Sciatic nerve (tissue), 2 donors: Measurements from ENCODE around the gene DNM2. TPM values are rescaled to one million over a fixed set of nuclear protein-coding genes. Genes with fewer than 3 reads are reported as not detected.
A peak's percentile ranks its signal among the peaks of the same experiment; 100 is the strongest.
"Not testable (repeated sequence)": the region's sequence is repeated elsewhere in the genome, so short reads cannot be mapped to it uniquely, and the experiment has no call there.

Source experiments
- ATAC-seq: fragments of 200-7000 bp; cut with Tn5 transposase; one replicate; pipeline ENCODE4 v1.9.1; 2020; ENCODE audit warnings: mild to moderate bottlenecking, moderate library complexity
- DNase-seq: peaks from one replicate; pipeline ENCODE4 v3.0.0-alpha.2; 2020; ENCODE audit warnings: low spot score
- intact Hi-C: fragments of 100-400 bp; cut with DNase I; formaldehyde crosslinking; loops from one replicate; pipeline ENCODE4 v1.14.2; 2022
- total RNA-seq: library from RNA; stranded (reverse); fragmentation: NEBNext Ultra II Directional; extraction: Animal tissue kit (Norgen Biotek cat#: 25700); gene quantifications from one replicate; pipeline ENCODE4 v1.2.1, GENCODE V29; 2021
- donor health status: DM: no; HTN: no; CAD: no.
- donor health status: DM: no; HTN: no; CAD: no.

The DNM2 gene
- total RNA-seq, 1 donor from 2014 or later, result 136 TPM

DNA sequence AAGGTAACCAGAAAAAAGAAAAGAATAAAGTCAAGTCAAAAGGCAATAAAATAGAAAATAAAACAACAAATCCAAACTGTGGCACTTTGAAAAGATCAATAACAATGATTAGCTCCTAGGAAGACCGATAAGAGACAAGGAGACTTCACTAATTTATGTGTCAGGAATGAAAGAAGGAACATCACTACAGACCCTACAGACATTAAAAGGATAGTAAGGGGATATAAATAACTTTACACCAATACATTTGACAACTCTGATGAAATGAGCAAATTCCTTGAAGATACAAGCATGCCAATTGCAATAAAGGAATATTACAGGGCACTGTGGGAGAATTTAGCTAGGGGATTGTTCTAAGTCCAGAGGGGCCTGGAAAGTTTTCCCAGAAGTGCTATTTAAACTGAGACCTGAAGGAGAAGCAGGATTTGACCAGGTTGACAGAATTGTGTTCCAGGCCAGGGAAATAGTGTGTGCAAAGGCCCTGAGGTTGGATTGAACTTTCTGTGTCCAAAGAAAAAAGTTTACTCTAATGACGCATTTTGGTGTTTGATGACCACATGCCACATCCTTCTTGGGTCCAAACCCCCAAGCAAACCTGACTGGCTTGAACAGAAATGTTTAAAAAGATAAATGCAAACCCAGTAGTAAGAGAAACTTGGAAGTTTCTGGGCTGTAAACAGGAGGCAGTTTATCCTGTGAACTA is 128.8 kb downstream of the DNM2 start:
- intact Hi-C loops, result no loop called here
- ATAC-seq (no peak), DNase-seq (no peak)

DNA sequence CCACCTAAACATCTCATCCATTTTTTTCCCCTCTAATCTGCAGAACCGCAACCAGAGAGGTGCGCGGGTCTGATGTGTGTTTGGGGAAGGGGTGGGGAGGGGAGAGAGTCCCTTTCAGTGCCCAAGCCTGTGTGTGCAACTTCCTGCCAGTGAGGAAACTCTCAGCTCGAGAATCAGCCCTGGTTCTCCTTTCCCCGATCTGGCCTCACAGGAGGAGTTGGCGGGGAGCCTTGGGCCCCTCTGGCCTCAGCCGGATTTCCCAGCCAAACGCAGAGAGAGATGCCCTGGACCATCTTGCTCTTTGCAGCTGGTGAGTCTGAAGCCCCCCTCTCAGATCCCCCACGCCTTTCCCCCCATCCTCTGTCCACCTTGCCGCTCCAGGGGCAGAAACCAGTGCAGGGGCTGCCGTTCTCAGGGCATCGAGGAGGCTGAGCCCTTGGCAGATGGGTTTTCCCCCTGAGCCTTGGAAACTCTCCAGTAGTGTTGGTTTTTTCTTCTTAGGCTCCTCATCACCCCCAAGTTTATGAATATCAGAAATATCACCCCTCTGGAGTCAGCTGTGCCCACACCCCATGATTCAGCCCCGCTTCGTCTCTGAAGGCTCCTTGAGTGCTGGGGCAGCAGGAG is 130.5 kb downstream of the DNM2 start, which contains the start of gene C19orf38:
Gene C19orf38, plus strand, starts transcription at position 186 of the 627 bp plus-strand sequence. Its CDS starts 94 bp downstream, at position 280.
- intact Hi-C loops, result no loop called here
- DNase-seq (no peak), ATAC-seq (peak; percentile 50)

DNA sequence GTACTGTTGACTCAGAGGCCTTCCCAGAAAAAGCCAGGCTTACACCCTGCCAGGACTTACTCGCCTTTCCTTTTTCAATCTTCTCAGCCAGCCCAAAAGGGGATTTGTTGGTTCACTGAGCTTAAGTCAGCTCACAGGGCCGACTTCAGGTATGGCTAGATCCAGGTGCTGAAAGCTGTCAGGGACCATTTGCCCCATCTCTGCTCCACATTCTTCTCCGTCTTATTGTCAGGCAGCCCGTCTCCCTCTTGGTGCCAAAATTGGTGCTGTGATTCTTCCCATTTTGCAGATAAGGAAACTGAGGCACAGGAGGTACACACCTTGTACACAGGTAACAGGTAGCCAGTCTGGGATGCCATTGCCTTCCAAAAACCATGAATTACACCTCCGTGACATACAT is 132.8 kb downstream of the DNM2 start:
- intact Hi-C loops, result no loop called here
- ATAC-seq (no peak), DNase-seq (no peak)

DNA sequence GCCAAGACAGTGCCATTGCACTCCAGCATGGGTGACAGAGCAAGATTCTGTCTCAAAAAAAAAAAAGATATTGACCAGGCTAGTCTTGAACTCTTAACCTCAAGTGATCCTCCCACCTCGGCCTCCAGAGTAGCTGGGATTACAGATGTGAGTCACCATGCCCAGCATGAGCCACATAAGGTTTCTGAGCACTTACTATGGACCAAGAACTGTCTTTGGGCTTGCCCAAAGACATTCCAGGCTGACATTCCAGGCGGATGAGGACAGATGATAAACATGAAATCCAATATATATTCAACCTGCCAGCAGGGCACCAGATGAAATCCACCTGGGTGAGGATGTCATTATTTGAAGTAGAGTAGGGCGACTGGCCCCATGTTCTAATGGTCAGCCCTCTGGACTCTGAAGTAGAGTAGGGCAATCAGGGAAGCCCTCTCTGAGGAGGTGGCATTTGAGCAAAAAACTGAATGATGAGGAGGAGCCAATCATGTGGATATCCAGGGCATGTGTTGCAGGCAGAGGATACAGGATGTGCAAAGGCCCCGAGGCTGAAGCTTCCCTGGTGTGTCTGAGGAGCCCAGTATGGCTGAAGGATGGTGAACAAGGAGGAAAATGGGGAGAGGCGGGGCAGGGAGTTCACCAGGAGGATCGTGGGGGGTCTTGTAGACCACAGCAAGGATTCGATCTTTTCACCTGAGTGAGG is 134.4 kb downstream of the DNM2 start:
- ATAC-seq (no peak), DNase-seq (no peak)
- intact Hi-C loops, result no loop called here

DNA sequence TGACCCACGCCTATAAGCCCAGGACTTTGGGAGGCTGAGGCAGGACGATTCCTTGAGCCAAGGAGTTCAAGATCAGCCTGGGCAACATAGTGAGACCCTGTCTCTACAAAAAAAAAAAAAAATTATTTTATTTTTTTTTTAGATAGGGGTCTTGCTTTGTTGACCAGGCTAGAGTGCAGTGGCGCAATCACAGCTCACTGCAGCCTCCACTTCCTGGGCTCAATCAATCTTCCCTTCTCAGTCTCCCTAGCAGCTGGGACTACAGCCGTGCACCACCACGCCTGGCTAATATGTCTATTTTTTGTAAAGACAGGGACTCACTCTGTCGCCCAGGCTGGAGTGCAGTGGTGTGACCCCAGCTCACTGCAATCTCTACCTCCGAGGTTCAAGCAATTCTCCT is 135.1 kb downstream of the DNM2 start:
- intact Hi-C loops, result no loop called here
- ATAC-seq (no peak), DNase-seq (no peak)

DNA sequence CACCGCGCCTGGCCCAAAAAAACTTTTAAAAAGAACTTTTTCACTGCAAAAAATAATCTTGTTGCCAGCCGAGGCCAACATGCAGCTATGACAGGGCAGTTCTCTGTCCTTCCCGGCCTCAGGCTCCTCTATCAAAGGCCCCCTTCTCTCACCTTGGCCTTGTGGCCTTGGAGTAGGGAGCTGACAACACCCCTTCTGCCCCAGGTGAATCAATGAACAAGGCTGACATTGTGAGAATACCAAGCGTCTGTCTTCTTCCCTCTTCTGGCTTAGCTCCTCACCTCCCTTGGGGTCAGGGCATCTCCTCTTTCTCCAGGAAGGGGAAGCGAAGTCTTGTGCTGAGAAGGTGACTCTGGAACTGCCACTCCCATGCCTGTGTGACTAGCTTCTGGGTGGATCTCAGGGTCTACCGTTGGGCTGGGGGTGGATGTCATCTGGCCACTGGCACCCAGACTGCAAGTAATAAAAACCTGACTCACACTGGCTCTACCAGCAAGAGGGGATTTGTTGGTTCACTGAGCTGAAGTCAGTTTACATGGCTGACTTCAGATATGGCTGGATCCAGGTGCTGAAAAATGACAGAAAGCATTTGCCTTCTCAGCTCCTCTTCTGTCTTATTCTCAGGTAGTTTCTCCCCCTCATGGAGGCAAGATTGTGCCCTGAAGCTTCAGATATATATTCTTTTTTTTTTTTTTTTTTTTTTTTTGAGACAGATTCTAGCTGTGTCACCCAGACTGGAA is 136.6 kb downstream of the DNM2 start:
- ATAC-seq (no peak), DNase-seq (no peak)
- intact Hi-C loops, result no loop called here

DNA sequence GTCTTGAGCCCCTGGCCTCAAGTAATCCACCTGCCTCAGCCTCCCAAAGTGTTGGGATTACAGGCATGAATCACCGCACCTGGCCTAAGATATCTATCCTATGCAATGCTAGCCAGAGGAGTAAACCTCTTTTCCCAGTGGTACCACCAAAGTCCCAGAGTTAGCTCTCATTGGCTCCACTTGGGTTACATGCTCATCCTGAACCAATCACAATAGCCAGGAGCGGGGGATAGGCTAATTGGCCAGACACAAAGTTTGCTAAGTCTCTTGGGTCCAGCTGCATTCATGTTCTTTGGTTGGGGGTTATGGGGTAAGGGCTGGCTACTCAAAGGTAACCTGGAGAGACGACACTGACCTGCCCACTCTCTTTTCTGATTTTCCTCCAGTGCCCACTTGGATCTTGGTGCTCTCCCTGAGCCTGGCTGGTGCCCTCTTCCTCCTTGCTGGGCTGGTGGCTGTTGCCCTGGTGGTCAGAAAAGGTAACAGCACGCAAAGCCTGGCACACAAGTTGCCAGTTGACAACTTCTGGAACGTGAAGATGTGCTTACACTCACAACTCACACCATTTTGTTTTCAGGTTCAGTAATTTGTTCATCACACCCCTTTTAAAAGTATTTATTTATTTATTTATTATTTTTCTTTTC is 138.1 kb downstream of the DNM2 start:
- ATAC-seq (no peak), DNase-seq (no peak)
- intact Hi-C loops, result no loop called here

DNA sequence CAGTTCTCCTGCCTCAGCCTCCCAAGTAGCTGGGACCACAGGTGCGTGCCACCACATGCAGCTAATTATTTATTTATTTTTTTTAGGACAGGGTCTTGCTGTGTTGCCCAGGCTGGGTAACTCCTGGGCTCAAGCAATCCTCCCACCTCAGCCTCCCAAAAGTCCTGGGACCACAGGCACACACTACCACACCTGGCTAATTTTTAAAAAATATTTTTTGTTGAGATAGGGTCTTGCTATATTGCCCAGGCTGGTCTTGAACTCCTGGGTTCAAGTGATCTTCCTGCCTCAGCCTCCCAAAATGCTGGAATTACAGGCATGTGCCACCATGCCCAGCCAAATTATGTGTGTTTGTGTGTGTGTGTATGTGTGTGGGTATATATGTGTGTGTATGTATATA is 139.0 kb downstream of the DNM2 start:
- intact Hi-C loops, ATAC-seq, DNase-seq: not testable (repeated sequence)

DNA sequence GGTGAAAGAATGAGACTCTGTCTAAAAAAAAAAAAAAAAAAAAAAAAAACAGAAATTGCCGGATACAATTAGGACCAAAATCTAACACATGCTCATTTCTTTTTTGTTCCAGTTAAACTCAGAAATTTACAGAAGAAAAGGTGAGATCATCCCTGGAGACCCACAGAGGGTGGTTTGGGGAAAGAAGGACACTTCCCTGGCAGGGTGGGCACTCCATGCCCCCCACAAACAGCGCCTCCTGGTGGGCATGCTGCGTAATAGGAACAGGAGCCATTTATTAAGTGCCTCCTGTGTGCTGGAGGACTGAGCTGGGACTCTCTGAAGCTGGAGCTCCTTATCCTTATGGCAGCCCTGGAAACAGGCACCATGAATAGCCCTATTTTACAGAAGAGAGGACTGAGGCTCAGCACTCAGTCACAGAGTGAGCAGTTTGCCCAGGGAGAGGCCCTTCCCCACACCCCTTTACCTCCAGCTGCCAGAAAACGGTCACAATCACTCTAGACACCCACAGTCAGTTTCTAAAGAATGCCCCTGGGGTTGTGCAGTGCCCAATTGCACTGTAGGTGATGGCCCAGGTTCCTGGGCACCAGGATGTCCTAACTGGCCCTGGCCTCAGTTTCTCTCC is 140.4 kb downstream of the DNM2 start:
- intact Hi-C loops, result no loop called here
- no peak for ATAC-seq
- DNase-seq, result no peak

DNA sequence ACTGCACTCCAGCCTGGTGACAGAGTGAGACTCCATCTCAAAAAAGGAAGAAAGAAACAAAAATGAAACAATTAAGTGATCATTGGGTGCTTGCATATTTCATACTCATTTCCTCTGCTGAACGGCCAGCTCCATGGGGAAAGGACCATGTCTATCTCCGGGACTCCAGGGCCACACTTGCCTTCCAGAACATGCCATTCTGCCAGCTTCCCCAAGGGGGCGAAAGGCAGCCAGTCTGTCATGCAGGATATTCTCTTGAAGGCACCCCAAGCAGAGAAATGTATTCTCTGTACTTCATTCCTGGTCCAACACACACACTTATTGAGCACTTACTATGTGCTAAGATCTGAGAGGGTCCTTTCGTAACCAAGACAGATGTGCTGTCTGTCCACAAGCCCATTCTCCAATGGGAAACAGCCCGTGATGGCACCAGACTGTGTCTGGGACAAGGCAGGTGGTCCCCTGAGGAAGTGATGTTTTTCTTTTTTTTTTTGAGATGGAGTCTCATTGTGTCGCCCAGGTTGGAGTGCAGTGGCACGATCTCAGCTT is 143.3 kb downstream of the DNM2 start:
- intact Hi-C loops, result no loop called here
- ATAC-seq (no peak), DNase-seq (no peak)

DNA sequence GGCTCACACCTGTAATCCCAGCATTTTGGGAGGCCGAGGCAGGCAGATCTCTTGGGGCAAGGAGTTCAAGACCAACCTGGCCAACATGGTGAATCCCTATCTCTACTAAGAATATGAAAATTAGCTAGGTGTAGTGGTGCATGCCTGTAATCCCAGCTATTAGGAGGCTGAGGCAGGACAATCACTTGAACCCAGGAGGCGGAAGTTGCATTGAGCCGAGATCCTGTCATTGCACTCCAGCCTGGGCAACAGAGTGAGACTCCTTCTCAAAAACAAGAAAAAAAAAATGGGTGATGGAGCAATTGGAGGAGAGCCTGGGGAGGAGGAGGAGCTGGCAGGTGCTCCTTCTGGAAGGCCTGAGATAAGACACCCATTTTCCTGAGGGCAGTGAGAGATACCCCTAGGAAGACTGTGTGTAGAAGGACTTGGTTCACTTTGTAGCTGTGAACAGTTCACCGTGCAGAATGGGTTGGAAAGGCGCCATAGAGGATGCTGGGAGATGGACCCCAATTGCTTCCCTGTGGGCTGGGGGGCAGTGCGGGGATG is 144.8 kb downstream of the DNM2 start:
- intact Hi-C loops, result no loop called here
- DNase-seq (no peak), ATAC-seq (no peak)

DNA sequence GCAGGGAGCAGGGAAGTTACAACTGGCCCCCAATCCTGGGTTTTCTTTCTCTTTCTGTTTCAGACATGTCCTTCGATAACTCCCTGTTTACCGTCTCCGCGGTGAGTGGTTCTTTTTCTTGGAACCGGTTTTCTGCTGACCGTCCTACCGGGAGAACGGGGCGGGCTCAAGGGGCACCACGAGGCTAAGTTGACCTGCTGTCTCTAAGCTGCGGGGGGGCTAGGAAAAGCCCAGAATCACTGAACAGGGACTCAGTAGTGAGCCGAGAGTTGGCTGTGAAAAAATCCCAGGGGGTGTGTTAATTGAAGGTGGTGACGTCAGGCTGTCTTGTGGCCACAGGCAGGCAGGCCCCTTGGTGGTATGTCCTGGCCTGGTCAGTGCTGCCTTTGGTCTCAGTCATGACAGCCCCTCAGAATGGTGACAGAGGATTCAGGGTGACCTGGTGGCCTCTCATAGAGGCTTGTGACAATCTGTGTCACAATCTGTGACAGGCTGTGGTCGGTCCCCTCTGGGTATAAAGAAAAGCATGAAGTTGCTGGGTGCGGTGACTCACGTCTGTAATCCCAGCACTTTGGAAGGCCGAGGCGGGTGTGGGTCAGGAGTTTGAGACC is 145.3 kb downstream of the DNM2 start:
- intact Hi-C loops, result no loop called here
- ATAC-seq (peak; percentile 75), DNase-seq (no peak)

DNA sequence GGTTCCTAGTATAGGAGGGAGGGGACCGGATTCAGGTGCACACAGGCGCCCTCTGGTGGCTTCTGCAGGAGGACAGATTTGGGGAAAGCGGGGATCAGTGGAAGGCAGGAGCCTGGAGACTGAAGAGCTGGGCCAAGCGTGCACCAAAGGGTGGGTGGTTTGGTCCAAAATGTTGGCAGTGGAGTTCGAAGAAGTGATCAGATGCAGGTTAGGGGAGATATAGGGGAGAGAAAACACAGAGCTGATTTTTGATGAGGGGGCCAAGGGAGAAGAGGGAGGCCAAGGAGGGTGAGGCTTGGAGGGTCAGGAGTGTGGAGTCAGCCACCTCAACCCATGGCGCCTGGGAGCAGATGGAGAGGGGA is 146.6 kb downstream of the DNM2 start:
- DNase-seq, result peak; percentile 93
- ATAC-seq, result peak; percentile 89
- intact Hi-C loops, result no loop called here

DNA sequence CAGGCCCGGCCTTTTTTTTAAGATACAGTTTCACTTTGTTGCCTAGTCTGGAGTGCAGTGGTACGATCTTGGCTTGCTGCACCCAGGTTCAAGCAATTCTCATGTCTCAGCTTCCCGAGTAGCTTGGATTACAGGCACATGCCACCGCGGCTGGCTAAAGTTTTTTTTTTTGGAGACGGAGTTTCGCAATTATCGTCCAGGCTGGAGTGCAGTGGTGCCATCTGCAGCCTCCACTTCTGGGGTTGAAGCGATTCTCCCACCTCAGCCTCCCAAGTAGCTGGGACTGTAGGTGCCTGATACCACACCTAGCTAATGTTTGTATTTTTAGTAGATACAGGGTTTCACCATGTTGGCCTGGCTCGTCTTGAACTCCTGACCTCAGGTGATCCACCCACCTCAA is 148.6 kb downstream of the DNM2 start:
- ATAC-seq (no peak), DNase-seq (no peak)
- intact Hi-C loops, result no loop called here

DNA sequence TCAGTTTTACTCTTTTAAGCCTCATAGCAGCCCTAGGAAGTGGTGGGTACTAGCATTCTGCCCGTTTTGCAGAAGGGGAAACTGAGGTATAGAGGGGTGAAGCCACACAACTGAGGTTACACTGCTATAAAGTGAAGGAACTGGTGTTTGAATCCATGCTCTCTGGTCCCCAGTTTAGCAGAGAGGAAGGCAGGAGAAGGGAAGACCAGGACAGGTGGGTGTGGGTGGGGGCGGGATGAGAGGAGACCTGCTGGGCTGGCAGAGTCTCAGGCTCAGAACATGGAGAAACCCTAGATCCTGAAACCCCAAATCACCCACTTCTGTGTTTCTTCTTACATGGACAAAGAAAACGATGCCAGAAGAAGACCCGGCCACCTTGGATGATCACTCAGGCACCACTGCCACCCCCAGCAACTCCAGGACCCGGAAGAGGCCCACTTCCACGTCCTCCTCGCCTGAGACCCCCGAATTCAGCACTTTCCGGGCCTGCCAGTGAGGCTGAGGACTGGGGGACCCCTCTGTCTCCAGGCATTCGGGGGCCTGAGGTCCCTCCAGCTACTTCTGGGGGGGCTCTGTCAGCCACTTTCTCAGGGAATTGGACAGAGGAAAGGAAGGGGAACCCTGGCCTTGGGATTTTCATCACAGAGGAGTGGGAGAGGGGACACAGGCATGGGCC is 151.1 kb downstream of the DNM2 start:
- intact Hi-C loops, result no loop called here
- ATAC-seq, result no peak
- DNase-seq, result no peak

DNA sequence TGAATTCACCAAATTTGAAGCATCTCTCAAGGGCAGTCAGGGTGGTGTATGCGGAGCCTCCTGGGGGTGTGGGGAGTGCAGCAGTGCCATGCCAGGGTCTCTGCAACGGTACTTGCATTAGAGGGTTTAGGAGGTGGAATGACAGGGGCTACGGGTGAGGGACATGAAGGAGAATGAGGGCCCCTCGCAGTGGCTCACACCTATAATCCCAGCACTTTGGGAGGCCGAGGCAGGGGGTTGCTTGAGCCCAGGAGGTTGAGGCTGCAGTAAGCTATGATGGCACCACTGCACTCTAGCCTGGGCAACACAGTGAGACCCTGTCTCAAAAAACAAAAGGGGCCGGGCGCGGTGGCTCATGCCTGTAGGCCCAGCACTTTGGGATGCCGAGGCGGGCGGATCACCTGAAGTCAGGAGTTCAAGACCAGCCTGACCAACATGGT is 152.0 kb downstream of the DNM2 start:
- intact Hi-C loops, result loop anchor here (10.0 kb wide), 1 partner anchor 55 kb away; the partner anchor contains the start of genes TIMM29 and YIPF2
- DNase-seq, result peak; percentile 70
- ATAC-seq, result not testable (repeated sequence)

DNA sequence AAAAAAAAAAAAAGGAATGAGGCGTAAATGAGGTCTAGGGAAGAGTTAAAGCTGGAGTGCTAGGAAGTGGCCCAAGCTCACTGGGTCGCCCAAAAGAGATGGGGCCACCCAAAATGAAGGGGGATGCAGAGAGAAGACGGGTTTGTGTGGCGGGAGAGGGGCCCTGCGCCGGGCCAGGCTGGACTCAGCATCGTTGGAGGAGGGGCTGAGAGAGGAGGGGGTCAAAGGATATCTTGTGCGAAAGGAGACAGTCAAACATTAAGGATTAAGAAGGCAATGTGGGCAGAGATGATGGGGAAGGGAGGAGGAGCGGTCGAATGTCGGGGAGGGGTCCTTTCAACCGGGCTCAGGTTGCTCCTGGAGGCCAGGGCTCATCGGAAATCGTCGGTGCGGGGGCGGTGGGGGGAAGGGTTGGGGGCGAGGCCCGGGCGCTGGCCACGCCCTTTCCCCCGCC is 152.6 kb downstream of the DNM2 start:
- intact Hi-C loops, result loop anchor here (10.0 kb wide), 1 partner anchor 54 kb away; the partner anchor contains the start of genes TIMM29 and YIPF2

More for the DNA sequence above, 152.6 kb downstream of the DNM2 start:
- no peak for ATAC-seq
- no peak for DNase-seq
